Neural cell (in vitro differentiated cells): ENCODE data around the gene ITGA8.

Experiments used
- EP300 ChIP-seq: fragments of 450-650 bp; conservative IDR thresholded peaks from 2 replicates; pipeline ENCODE4 v1.6.1; 2014; ENCODE audit warnings: antibody characterized with exemption, mild to moderate bottlenecking, moderate library complexity; ENCODE audit not compliant: poor library complexity, severe bottlenecking
- EZH2 ChIP-seq: fragments of 200-600, 300-800 bp; shearing (Covaris generic), sonication (generic); IDR thresholded peaks from 2 replicates; pipeline ENCODE4 v1.6.1; 2014; ENCODE audit warnings: antibody characterized with exemption, low read length, borderline replicate concordance, mild to moderate bottlenecking; ENCODE audit not compliant: insufficient read depth, poor library complexity, severe bottlenecking
- MXI1 ChIP-seq: fragments of 450-650 bp; conservative IDR thresholded peaks from 2 replicates; pipeline ENCODE4 v1.6.1; 2014; ENCODE audit warnings: antibody characterized with exemption, mild to moderate bottlenecking; ENCODE audit not compliant: poor library complexity, severe bottlenecking
- POLR2AphosphoS5 ChIP-seq: IDR thresholded peaks from 2 replicates; pipeline ENCODE4 v1.6.1; 2012
- RAD21 ChIP-seq: fragments of 450-650 bp; conservative IDR thresholded peaks from 2 replicates; pipeline ENCODE4 v1.6.1; 2014; ENCODE audit warnings: antibody characterized with exemption, mild to moderate bottlenecking, moderate library complexity
- TAF1 ChIP-seq: IDR thresholded peaks from 2 replicates; pipeline ENCODE4 v1.6.1; 2012; ENCODE audit warnings: low read depth
- TF ChIP-seq, protein P1 (sequence below): fragments of 450-650 bp; IDR thresholded peaks from 2 replicates; pipeline ENCODE4 v1.5.1; 2014; ENCODE audit warnings: antibody characterized with exemption, mild to moderate bottlenecking, moderate library complexity; ENCODE audit not compliant: poor library complexity, severe bottlenecking
- TF ChIP-seq, protein P2 (sequence below): IDR thresholded peaks from 2 replicates; pipeline ENCODE4 v1.6.1; 2012; ENCODE audit warnings: borderline replicate concordance

DNA sequence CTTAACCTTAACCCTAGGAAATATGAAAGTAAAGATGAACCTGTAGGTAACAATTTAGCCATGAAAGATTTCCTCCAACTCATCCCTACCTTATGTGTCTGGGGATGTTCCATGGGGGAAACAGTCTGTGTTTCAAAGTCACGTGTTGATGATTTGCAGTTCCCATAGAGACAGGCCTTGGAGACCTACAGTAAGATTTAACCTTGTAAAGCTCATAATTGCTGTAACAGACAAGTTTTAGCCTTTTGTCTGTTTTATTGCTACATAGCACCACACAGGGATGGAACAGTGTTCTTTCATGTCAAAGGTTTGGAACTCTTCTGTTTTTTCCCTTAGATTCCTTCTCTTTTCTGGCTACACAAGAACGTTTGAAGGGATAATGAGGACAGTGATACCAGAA is 35.2 kb upstream of the ITGA8 start:
- TF ChIP-seq, protein P1, sequence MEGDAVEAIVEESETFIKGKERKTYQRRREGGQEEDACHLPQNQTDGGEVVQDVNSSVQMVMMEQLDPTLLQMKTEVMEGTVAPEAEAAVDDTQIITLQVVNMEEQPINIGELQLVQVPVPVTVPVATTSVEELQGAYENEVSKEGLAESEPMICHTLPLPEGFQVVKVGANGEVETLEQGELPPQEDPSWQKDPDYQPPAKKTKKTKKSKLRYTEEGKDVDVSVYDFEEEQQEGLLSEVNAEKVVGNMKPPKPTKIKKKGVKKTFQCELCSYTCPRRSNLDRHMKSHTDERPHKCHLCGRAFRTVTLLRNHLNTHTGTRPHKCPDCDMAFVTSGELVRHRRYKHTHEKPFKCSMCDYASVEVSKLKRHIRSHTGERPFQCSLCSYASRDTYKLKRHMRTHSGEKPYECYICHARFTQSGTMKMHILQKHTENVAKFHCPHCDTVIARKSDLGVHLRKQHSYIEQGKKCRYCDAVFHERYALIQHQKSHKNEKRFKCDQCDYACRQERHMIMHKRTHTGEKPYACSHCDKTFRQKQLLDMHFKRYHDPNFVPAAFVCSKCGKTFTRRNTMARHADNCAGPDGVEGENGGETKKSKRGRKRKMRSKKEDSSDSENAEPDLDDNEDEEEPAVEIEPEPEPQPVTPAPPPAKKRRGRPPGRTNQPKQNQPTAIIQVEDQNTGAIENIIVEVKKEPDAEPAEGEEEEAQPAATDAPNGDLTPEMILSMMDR = peak; percentile 42
- no peak for TF ChIP-seq TAF1
- no peak for TF ChIP-seq EP300
- no peak for TF ChIP-seq POLR2AphosphoS5
- no peak for TF ChIP-seq EZH2
- TF ChIP-seq, protein P2, sequence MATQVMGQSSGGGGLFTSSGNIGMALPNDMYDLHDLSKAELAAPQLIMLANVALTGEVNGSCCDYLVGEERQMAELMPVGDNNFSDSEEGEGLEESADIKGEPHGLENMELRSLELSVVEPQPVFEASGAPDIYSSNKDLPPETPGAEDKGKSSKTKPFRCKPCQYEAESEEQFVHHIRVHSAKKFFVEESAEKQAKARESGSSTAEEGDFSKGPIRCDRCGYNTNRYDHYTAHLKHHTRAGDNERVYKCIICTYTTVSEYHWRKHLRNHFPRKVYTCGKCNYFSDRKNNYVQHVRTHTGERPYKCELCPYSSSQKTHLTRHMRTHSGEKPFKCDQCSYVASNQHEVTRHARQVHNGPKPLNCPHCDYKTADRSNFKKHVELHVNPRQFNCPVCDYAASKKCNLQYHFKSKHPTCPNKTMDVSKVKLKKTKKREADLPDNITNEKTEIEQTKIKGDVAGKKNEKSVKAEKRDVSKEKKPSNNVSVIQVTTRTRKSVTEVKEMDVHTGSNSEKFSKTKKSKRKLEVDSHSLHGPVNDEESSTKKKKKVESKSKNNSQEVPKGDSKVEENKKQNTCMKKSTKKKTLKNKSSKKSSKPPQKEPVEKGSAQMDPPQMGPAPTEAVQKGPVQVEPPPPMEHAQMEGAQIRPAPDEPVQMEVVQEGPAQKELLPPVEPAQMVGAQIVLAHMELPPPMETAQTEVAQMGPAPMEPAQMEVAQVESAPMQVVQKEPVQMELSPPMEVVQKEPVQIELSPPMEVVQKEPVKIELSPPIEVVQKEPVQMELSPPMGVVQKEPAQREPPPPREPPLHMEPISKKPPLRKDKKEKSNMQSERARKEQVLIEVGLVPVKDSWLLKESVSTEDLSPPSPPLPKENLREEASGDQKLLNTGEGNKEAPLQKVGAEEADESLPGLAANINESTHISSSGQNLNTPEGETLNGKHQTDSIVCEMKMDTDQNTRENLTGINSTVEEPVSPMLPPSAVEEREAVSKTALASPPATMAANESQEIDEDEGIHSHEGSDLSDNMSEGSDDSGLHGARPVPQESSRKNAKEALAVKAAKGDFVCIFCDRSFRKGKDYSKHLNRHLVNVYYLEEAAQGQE = no peak
- TF ChIP-seq RAD21 = peak; percentile 39
- no peak for TF ChIP-seq MXI1
